Gastroesophageal sphincter (tissue), 4 donors: Measurements from ENCODE around the gene AK1. TPM values are rescaled to one million over a fixed set of nuclear protein-coding genes. Genes with fewer than 3 reads are reported as not detected.
"Not testable (repeated sequence)": the region's sequence is repeated elsewhere in the genome, so short reads cannot be mapped to it uniquely, and the experiment has no call there.

Source experiments
- ATAC-seq: fragments of 150-250 bp; one replicate; pipeline ENCODE4 v1.9.1; 2016; ENCODE audit warnings: mild to moderate bottlenecking, moderate library complexity
- H3K27ac ChIP-seq, 4 donors: fragments of 200-600 bp; sonication (generic) in 3 of 4; 1 replicate in 3 of 4; 2 replicates in 1 of 4; pipeline ENCODE4 v1.5.1; 2016 to 2019
- H3K27me3 ChIP-seq: fragments of 200-600 bp; sonication (generic); one replicate; pipeline ENCODE4 v1.5.1; 2019
- H3K36me3 ChIP-seq, 2 donors: fragments of 200-600 bp; sonication (generic); one replicate each; pipeline ENCODE4 v1.5.1; 2019; ENCODE audit warnings: control low read depth in 1 of 2
- H3K4me1 ChIP-seq, 3 donors: fragments of 200-600 bp; sonication (generic); 1 replicate in 2 of 3; 2 replicates in 1 of 3; pipeline ENCODE4 v1.5.1; 2016 to 2019; ENCODE audit warnings: control low read depth in 2 of 3
- H3K4me3 ChIP-seq, 2 donors: fragments of 200-600 bp; sonication (generic); one replicate each; pipeline ENCODE4 v1.5.1; 2019; ENCODE audit warnings: mild to moderate bottlenecking in 1 of 2, moderate library complexity in 1 of 2
- H3K9me3 ChIP-seq, 3 donors: fragments of 200-600 bp; sonication (generic); one replicate each; pipeline ENCODE4 v1.5.1; 2017 to 2019; ENCODE audit warnings: control low read depth in 2 of 3
- CTCF ChIP-seq, 4 experiments: fragments of 200-600 bp in 2 of 4; fragments of 450-650 bp in 2 of 4; sonication (generic) in 1 of 4; IDR thresholded peaks; one replicate each; pipeline ENCODE4 v1.5.1; 2017 to 2019; ENCODE audit warnings: antibody characterized with exemption in 4 of 4, mild to moderate bottlenecking in 2 of 4, moderate library complexity in 2 of 4
- EP300 ChIP-seq: sonication (generic); formaldehyde crosslinking; IDR thresholded peaks from one replicate; pipeline ENCODE4 v1.6.1; 2017; ENCODE audit warnings: antibody characterized with exemption, mild to moderate bottlenecking
- POLR2A ChIP-seq, 2 donors: fragments of 450-650 bp; IDR thresholded peaks; one replicate each; pipeline ENCODE4 v1.6.1; 2017; ENCODE audit warnings: antibody characterized with exemption in 2 of 2, mild to moderate bottlenecking in 2 of 2, moderate library complexity in 1 of 2
- POLR2AphosphoS5 ChIP-seq: sonication (generic); formaldehyde crosslinking; IDR thresholded peaks from one replicate; pipeline ENCODE4 v1.6.1; 2017; ENCODE audit warnings: antibody characterized with exemption
- WGBS, 2 donors: methylation state at CpG; one replicate each; pipeline ENCODE4 v1.1.5; 2018; ENCODE audit warnings: low coverage in 1 of 2; 5-methylcytosine and 5-hydroxymethylcytosine counted together
- total RNA-seq, 4 donors: library from RNA; depleted of rRNA; stranded (reverse); fragments of >200 nt; gene quantifications; one replicate each; pipeline ENCODE4 v1.1.0, GENCODE V29; 2016

Gene AK1
- total RNA-seq, 4 donors from 2014 or later = 46.7 to 73.9 (median 49.7) TPM

DNA sequence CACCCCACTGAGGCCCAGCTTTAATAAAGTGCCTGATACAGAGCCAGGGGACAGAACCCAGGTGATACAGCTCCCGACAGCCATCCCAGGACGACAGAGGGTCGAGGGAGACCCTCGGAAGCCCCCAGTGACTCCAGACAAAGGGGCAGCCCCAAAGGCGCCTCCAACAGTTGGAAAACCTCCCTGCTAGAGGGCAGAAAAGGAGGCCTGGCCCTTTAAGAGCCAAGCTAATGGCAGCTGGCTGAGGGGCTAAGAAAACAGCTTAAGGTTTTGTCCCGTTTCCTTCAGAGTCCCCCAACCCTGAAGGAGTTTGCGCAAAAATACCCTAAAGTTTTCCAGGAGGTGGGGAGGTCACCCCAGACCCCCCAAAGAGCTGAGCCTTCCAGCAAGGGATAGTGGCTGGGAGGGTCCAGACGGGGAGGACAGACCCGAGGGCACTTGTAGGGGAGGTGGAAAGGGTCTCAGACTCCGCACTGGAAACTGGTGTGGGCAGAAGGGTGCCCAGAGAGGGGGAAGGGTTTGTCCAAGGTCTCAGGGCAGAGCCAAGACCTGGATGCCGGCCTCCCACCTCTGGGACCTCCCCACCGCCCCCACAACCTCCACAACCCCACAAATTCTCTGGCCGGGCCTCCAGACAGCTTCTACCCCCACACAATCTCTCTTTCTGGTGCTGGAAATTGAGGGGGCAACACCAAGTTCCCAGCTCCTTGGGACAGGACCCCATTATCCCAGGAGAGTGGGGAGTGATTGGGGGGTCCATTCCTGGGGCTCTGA lies 8.2 kb upstream of the AK1 start:
- Histone ChIP-seq H3K4me3 (no peak overlapping the region), H3K36me3 (peaks cover 0 to 76% of the 10 kb centered on the region in 2 donors), H3K4me1 (peaks cover 0 to 30% (median 0%) of the 10 kb centered on the region in 3 donors), H3K27me3 (no peaks in the 10 kb centered on the region), H3K27ac (peak overlapping the region in 3 of 4 donors; percentile 2 to 30 (median 3)), H3K9me3 (no peaks in the 10 kb centered on the region)
- TF ChIP-seq CTCF (IDR thresholded peaks at IDR 0.05) (no peak), EP300 (no peak), POLR2AphosphoS5 (no peak), POLR2A (IDR thresholded peaks at IDR 0.05) (no peak)
- ATAC-seq = no peak
- 53 to 90% methylated on average over 2 to 3 of the region's 13 CpGs for WGBS, 2 donors

GRCh38 chr9:127884976-127885490 lies 7.6 kb upstream of the AK1 start:
- ATAC-seq = no peak
- H3K27ac ChIP-seq = peak overlapping the region in 3 of 4 donors; percentile 2 to 30 (median 3)
- no peak overlapping the region for H3K4me3 ChIP-seq
- peaks cover 0 to 30% (median 0%) of the 10 kb centered on the region in 3 donors for H3K4me1 ChIP-seq
- no CpG with 5 or more reads among the region's 15 CpGs for WGBS, 2 donors
- no peaks in the 10 kb centered on the region for H3K27me3 ChIP-seq
- no peak for TF ChIP-seq CTCF (IDR thresholded peaks at IDR 0.05)
- TF ChIP-seq EP300 = no peak
- no peak for TF ChIP-seq POLR2AphosphoS5
- no peak for TF ChIP-seq POLR2A (IDR thresholded peaks at IDR 0.05)
- no peaks in the 10 kb centered on the region for H3K9me3 ChIP-seq
- peaks cover 0 to 69% of the 10 kb centered on the region in 2 donors for H3K36me3 ChIP-seq

GRCh38 chr9:127884427-127884911 lies 7.0 kb upstream of the AK1 start:
- peaks cover 0 to 30% (median 0%) of the 10 kb centered on the region in 3 donors for H3K4me1 ChIP-seq
- no peak for ATAC-seq
- no peak for TF ChIP-seq POLR2A (IDR thresholded peaks at IDR 0.05)
- no peak for TF ChIP-seq CTCF (IDR thresholded peaks at IDR 0.05)
- TF ChIP-seq POLR2AphosphoS5 = no peak
- TF ChIP-seq EP300 = no peak
- H3K9me3 ChIP-seq = no peaks in the 10 kb centered on the region
- peaks cover 0 to 64% of the 10 kb centered on the region in 2 donors for H3K36me3 ChIP-seq
- H3K4me3 ChIP-seq = no peak overlapping the region
- 63 to 64% methylated on average over 5 to 6 of the region's 11 CpGs for WGBS, 2 donors
- no peaks in the 10 kb centered on the region for H3K27me3 ChIP-seq
- H3K27ac ChIP-seq = peak overlapping the region in 3 of 4 donors; percentile 3 to 30 (median 26)

GRCh38 chr9:127883959-127884358 lies 6.5 kb upstream of the AK1 start:
- ATAC-seq = no peak
- Histone ChIP-seq H3K9me3 (no peaks in the 10 kb centered on the region), H3K4me1 (peaks cover 0 to 30% (median 0%) of the 10 kb centered on the region in 3 donors), H3K4me3 (no peak overlapping the region), H3K36me3 (peaks cover 0 to 58% of the 10 kb centered on the region in 2 donors), H3K27me3 (no peaks in the 10 kb centered on the region), H3K27ac (peak overlapping the region in 1 of 4 donors; percentile 26)
- 82 to 92% methylated on average over 2 to 6 of the region's 7 CpGs for WGBS, 2 donors
- TF ChIP-seq CTCF (IDR thresholded peaks at IDR 0.05) = no peak
- no peak for TF ChIP-seq POLR2AphosphoS5
- no peak for TF ChIP-seq POLR2A (IDR thresholded peaks at IDR 0.05)
- no peak for TF ChIP-seq EP300

DNA sequence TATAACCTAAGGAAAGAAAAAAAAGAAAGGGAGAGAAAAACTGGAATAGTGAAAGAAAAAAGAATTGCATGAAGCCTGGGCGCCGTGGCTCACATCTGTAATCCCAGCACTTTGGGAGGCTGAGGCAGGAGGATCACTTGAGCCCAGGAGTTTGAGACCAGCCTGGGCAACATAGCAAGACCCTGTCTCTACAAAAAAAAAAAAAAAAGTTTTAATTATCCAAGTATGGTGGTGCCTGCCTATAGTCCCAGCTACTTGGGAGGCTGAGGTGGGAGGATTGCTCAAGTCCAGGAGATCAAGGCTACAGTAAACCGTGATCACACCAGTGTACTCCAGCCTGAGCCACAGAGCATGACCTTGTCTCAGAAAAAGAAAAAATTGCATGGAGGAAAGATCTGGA lies 4.2 kb upstream of the AK1 start:
- H3K27ac ChIP-seq, H3K9me3 ChIP-seq, ATAC-seq, H3K4me3 ChIP-seq, H3K27me3 ChIP-seq: not testable (repeated sequence)
- 84 to 90% methylated on average over 2 to 3 of the region's 3 CpGs for WGBS, 2 donors
- H3K36me3 ChIP-seq = peaks cover 0 to 36% of the 10 kb centered on the region in 2 donors
- H3K4me1 ChIP-seq = peaks cover 0 to 50% (median 11%) of the 10 kb centered on the region in 3 donors
